AG04449 (cell line): ENCODE measurements around the gene SV2B.

Experiments used
- CTCF ChIA-PET: fragments of 350-600 bp; formaldehyde crosslinking; extraction: SDS; loops from one replicate; lab custom pipeline; 2021; ENCODE audit warnings: antibody characterized with exemption; lab: Yijun Ruan, JAX
- POLR2A ChIA-PET: fragments of 400-600, 350-600 bp; formaldehyde crosslinking; extraction: SDS; loops from one replicate; lab custom pipeline; 2020; ENCODE audit warnings: antibody characterized with exemption, inconsistent platforms; lab: Yijun Ruan, JAX
- DNase-seq: peaks from one replicate; pipeline ENCODE4 v3.0.0-alpha.2; 2010; ENCODE audit warnings: low read depth, low spot score
- H3K4me3 ChIP-seq: 2 replicates; pipeline ENCODE4 v1.5.1; 2011; ENCODE audit warnings: low read depth, mild to moderate bottlenecking, control low read depth, low read length
- TF ChIP-seq, protein P1 (sequence below): IDR thresholded peaks from one replicate; pipeline ENCODE4 v1.5.1; 2011; ENCODE audit warnings: mild to moderate bottlenecking, moderate library complexity, low read length, control low read depth, inconsistent platforms; ENCODE audit not compliant: insufficient read depth; ENCODE audit errors: missing control alignments

SV2B gene

DNA sequence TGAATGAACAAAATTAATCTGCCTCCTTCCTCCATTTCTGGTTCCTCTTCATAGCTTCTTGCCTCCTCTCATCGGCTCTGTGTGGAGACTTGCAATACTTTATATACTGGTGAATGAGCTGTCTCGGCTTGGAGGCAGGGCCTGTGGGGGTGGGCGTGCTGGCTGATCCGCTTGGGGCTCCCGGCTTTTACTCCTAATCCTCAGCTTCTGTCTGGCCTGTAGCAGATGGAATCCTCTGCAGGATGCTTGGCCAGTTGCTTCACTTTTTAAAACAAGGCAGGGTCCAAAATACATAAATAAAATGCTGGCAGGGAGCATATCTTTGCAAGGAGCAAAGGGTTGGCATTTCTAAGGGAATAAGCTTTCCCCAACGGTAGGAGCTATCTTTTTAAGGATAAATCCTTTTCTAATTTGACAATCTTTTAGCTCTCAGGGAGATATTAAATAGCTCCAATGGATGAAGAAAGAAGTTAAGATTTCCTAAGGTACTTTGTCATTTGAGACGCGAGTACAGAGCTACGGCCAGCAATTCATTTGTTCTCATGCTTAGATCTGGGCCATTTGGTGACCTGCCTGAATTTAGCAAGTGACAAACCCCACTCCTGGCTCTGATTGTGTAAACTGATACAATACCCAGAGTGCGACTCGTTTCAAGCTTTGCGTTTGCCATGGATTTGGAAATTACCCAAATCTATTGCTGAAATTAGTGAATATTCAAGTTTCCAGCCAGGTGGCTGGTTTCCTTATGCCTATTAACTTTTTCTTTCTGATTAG is 18.9 kb downstream of the SV2B start:
- ChIA-PET POLR2A (no interaction called here), CTCF (interaction anchor here (1.1 kb wide), 1 partner anchor 13 kb away, joined by 3 read pairs; no protein-coding TSS in a partner anchor)
- DNase-seq: no peak
- TF ChIP-seq, protein P1, sequence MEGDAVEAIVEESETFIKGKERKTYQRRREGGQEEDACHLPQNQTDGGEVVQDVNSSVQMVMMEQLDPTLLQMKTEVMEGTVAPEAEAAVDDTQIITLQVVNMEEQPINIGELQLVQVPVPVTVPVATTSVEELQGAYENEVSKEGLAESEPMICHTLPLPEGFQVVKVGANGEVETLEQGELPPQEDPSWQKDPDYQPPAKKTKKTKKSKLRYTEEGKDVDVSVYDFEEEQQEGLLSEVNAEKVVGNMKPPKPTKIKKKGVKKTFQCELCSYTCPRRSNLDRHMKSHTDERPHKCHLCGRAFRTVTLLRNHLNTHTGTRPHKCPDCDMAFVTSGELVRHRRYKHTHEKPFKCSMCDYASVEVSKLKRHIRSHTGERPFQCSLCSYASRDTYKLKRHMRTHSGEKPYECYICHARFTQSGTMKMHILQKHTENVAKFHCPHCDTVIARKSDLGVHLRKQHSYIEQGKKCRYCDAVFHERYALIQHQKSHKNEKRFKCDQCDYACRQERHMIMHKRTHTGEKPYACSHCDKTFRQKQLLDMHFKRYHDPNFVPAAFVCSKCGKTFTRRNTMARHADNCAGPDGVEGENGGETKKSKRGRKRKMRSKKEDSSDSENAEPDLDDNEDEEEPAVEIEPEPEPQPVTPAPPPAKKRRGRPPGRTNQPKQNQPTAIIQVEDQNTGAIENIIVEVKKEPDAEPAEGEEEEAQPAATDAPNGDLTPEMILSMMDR: no peak
- no peak overlapping the region for H3K4me3 ChIP-seq

DNA sequence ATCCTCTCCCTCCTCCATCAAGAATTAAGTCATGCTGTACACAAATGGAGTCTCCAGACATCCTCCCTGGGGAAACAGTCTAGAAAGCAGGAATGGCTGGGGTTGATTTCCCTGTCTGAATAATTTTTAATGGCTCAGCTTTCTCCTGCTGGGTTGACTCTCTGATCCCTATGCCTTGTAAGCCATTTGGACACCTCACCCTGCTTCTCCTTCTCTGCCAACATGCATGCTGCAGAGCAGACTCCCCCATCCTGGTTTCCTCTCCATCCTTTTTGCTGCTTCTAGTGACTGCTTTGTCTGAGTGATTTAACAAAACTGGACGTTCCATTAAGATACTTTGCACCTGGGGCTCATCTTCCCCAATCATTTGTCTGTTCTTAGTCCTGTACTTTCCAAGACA is 22.2 kb downstream of the SV2B start:
- no peak for DNase-seq
- ChIA-PET POLR2A (no interaction called here), CTCF (no interaction called here)
- no peak overlapping the region for H3K4me3 ChIP-seq
- TF ChIP-seq, protein P1: no peak

DNA sequence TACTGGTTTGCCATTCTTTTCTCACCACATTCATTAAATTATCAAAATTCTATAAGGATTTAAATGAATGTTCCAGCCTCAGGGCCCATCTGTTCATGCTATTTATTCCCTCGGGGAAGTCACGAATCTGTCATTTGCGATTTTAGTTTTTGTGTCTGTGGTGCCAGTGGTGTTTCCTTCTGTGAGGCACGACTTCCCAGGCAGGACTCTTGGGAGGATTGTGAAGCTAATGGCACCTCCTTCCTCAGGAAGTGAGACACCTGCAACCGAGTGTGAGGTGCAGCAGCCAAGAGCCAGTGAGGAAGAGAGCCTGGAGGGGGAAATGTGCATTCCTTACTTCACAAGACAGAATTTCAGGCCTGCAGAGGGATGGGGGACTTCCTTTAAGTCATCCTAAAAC is 24.1 kb downstream of the SV2B start:
- ChIA-PET POLR2A (no interaction called here), CTCF (no interaction called here)
- TF ChIP-seq, protein P1: no peak
- H3K4me3 ChIP-seq: no peak overlapping the region
- DNase-seq: no peak

DNA sequence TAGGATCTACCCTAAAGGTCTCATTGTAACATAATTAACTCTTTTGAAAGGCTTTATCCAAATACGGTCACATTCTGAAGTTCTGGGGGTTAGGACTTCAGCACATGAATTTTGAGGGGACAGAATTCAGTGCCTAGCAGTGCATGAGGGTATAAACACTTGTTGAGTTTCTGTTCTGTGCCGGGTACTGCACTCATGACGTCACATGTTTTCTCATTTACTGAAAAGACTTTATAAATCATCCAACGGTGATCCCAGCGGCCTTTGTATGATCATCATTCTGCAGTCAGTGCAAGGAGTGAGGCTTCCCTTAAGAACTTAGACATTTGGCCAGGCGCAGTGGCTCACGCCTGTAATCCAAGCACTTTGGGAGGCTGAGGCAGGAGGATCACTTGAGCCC is 25.1 kb downstream of the SV2B start:
- CTCF ChIA-PET: no interaction called here
- H3K4me3 ChIP-seq: no peak overlapping the region
- TF ChIP-seq, protein P1: no peak
- no peak for DNase-seq
- POLR2A ChIA-PET: no interaction called here

DNA sequence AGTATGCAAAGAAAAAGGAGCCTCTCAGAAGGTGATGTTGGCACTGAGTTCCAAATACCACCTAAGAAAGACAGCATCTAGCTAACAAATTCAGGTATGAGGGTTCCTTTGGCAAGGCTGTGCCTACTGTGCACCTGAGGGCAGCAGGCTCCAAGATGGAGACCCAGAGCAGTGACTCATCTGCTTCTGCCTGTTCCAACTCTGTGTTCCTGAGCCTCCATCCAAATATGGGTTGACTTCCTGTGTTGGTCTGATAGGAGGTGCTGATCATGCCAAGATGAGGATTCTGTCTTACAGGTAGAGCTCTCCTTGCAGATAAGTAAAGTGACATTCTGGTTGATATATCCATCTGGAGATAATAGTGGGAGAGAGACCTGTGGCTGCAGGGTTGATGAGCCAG is 26.0 kb downstream of the SV2B start:
- ChIA-PET POLR2A (no interaction called here), CTCF (no interaction called here)

DNA sequence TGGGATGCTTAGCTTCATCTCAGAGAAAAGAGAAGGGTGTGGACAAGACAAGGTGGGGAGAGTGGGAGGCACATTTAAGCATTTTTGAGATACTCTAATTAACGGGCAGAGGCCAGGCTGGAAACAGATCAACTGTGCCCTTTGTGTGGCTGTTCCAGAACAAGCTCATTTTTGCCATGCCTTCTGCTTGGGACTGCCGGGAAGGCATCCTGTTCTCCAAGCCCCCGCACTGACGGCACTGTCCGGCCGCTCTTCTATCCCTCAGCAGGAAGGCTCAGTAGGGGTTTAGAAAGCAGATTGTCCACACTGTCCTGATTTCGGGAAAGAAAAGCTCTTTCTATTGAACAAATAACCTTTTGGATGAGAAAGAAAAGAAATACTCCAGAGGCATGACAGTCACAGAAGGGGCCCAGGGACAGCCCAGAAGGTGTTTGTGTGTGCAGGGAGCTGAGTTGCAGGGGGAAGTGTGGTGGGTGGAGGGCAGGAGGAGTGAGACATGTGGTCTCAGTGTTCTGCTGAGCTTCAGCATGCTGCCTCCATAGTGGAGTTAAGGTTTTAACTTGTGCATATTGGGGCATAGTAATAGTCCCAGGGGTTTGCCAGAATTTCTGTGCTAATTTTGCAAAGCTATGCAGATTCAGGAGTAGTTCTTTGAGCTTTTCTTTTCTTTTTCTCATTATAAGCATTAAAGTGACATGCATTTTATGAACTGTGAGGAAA is 27.3 kb downstream of the SV2B start:
- DNase-seq: no peak
- CTCF ChIA-PET: no interaction called here
- TF ChIP-seq, protein P1: no peak

More for the DNA sequence above, 26.0 kb downstream of the SV2B start:
- TF ChIP-seq, protein P1: no peak
- H3K4me3 ChIP-seq: no peak overlapping the region
- DNase-seq: no peak

More for the DNA sequence above, 27.3 kb downstream of the SV2B start:
- POLR2A ChIA-PET: no interaction called here
- no peak overlapping the region for H3K4me3 ChIP-seq
